ENCODE data around the gene KY. TPM values are rescaled to one million over a fixed set of nuclear protein-coding genes. Genes with fewer than 3 reads are reported as not detected.

KY gene
- total RNA-seq, 1 experiment from 2014 or later = not detected

DNA sequence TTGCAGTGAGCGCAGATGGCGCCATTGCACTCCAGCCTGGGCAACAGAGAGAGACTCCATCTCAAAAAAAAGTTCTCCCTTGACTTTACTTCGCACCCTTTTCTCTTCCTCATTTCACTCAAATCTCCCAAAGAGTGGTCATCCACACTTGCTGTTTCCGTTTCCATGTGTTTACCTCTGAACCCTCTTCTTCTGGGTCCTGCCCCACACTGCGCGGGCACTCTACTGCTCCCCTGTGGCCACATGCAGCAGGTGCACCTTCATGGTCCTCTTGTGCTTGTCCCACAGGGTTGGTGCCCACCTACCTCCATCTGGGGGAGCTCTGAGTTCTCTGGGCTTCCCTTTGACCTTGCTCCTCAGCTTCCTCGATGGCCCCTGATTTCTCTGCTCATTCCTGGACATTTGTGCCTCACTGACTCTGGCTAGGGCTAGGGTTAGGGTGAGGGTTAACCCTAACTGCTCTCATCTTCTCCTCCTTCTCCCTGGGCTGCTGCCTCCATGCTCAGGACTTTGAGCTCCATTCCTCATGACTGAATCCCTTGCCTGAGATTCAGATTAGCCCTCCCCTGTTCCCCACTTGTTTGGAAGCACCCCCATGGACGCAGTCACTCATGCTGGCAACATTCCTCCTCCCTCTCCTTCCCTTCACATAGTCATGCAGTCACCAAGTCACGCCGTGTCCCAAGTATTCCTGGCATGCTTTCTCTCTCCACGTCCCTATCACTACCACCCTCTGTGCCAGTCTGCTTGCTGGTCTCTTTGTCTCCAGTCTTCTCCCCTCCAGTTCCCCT, 26.6 kb upstream of the KY start:
- in situ Hi-C loops (cut with HindIII; ENCODE audit: low sequenced_read_pairs) = no loop called here
- peak; percentile 59 for DNase-seq (ENCODE audit: low spot score)

DNA sequence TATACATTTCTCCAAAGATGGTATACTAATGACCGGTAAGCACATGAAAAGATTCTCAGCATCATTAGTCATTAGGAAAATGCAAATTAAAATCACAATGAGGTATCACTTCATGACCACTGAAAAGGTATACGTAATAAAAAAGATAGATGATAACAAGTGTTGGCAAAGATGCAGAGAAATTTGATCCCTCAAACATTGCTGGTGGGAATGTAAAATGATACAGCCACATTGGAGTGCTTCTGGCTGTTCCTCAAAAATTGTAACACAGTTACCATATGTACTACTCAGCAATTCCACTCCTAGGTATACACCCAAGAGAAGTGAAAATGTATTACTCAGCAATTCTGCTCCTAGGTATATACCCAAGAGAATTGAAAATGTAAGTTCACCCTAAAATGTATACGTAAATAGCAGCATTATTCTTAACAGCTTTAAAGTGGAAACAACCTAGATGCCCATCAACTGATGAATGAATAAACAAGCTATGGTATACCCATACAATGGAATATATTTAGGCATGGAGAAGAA, 25.0 kb upstream of the KY start:
- DNase-seq (ENCODE audit: low spot score) = no peak
- in situ Hi-C loops (cut with HindIII; ENCODE audit: low sequenced_read_pairs) = no loop called here

DNA sequence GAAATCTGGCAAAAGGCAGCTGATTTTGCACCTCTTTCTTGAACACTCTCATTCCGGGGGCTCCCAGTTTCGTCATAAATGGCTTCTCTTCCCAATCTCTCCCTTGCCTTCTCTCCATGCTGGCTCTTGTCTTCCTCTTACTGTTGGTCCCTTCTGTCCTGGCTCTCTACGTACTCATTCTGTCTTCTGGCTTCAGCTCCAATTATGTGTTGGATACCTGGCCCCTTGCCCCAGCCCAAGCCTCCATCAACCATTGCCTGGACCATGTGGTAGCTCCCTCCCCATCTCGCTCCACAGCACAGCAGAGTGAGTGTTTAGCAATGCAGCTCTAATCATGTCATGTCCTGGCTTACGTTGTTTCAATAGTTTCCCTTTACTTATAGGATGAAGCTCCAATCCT, 21.7 kb upstream of the KY start:
- DNase-seq (ENCODE audit: low spot score) = peak; percentile 87
- in situ Hi-C loops (cut with HindIII; ENCODE audit: low sequenced_read_pairs) = no loop called here

DNA sequence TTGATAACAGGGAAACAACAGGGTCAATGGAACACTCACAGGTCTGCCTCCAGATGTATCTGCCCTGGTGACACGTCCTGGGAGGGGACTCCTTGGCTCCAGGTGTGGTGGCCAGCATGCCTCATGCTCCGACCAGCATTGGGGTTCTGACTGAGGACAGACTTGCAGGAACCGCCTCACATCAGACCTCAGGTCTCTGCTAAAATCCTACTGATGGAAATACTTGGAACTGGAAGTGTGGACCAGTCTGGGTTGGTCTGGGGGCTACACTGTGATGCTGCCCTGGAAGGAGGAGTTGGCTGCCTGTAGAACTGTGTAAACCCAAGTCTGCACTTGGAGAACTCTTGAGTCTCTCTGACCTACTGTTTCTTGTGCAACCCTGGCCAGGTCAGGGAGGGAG, 17.1 kb upstream of the KY start:
- DNase-seq (ENCODE audit: low spot score) = no peak
- in situ Hi-C loops (cut with HindIII; ENCODE audit: low sequenced_read_pairs) = no loop called here

DNA sequence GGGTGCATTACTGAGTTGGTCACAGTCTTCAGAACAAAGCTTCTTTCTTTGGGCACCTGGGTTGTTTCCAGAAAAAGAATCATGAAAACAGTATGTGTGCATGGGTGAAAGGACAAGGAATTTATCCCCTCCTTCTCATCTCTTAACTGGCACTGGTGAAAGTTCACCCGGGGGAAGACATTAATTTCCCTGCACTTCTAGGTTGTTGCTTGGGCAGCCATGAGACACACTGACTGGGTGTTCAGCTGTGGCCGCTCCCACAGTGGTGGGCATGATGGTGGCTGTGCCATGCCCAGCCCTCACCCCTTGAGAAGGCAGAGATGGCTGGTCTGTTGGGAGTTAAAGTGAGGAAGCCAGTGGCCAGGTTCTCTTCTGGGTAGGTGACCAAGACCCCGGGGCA, 16.6 kb upstream of the KY start:
- no peak for DNase-seq (ENCODE audit: low spot score)
- in situ Hi-C loops (cut with HindIII; ENCODE audit: low sequenced_read_pairs) = no loop called here

DNA sequence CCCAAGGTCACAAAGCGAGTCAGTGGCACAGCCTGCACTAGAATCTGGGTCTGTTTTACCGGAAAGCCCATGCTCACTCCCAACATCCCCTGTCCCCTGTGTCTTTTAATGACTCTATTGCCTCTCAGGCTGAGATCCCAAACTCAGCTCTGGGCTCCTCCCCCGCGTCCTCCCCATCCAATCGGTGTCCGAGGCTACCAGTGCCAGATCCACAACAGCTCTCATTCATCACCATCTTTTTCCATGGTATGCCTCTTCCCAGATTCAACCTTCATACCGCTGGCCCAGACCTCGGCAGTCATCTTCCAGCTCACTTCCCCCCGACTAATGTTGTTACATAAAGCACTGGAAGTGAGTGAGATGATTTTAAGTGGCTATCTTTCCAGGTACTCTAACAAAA, 16.1 kb upstream of the KY start:
- peak; percentile 23 for DNase-seq (ENCODE audit: low spot score)
- in situ Hi-C loops (cut with HindIII; ENCODE audit: low sequenced_read_pairs) = no loop called here

DNA sequence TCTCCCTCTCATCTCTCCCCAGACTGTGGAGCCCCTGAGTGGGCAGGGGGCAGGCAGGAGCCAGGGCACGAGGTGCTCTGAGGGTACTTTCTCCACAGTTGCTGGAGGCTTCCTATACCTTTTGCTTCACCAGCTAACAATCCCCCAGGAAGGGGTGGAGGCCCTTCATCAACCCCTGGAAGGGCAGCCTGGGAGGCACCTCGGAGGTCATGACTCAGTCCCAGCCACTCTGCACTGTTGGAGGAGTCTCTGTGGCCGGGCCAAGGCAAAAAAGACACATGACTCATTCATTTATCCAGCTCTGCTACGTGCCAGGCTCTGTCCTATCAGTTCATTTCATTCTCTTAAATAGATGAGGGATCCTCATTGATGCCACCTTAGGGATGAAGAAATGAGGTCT, 15.6 kb upstream of the KY start:
- in situ Hi-C loops (cut with HindIII; ENCODE audit: low sequenced_read_pairs) = no loop called here
- peak; percentile 12 for DNase-seq (ENCODE audit: low spot score)

DNA sequence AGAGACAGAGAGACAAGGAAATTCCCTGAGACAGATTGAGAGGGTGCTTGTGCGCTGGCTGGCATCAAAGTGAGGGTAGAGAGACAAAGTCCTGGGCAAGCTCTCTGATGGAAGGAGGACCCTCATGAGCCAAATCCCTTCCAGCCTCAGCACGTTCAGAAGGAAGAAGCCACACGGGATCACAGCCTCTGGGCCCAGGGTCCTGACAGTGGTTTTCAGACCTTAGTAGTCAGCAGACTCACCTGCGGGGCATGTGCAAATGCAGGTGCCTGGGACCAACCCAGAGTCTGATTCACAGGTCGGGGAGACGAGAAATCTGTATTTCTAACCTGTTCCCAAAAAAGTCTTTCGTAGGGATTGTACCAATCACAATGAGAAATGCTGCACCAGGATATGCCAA, 15.2 kb upstream of the KY start:
- DNase-seq (ENCODE audit: low spot score) = no peak
- in situ Hi-C loops (cut with HindIII; ENCODE audit: low sequenced_read_pairs) = no loop called here

DNA sequence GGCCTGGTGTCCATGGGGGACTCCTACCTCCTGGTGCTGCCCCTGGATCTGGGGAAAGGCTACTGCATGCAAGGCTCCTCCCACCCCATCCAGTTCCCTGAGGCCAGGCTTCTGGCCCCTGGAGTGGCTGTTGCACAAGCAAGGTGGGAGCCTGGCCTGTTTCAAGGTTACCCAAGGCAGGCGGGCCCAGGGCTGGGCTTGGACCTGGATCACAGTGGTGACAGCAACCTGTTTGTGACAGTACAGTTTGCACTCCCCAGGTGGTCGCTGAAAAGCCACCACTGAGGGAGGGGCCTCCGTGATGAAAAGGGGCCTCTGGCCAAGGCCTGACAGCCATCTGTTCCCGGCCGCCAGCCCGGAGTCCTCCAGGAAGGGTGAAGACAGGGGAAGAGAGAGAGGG, 14.4 kb upstream of the KY start:
- in situ Hi-C loops (cut with HindIII; ENCODE audit: low sequenced_read_pairs) = no loop called here
- peak; percentile 93 for DNase-seq (ENCODE audit: low spot score)

DNA sequence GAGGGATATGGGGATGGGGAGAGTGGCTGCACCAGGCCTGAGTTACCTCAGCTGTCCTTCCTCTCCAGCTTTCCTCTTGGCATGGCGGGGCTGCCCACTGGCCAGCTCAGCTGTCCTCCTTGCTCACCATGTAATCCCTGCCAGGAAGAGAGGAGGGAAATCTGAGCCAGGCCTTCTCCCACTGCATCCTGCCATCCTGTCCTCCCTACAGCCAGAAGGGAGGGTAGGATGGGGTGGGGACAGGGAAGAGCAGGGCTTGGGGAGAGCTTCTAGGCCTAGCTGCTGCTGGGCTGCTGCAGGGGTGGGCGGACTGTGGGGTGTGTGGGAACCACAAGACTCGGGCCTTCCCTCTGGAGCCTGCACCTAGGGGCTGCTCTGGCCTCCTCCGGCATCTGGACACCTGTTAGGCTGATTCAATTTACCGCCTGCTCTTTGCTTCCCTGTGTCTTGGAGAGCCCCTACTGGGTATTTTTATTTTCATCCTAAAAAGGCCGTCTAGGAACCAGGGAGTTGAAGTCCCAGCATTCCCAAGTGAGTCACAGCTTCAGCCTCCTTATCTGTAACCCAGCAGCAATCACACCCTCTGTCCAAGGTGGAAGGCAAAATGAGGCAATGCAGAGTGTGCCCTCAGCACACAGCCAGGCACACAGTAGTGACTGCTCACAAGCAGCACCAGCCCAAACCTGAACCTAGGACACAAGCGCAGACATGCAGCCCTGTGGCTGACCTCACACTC, 13.1 kb upstream of the KY start:
- in situ Hi-C loops (cut with HindIII; ENCODE audit: low sequenced_read_pairs) = no loop called here
- peak; percentile 90 for DNase-seq (ENCODE audit: low spot score)

DNA sequence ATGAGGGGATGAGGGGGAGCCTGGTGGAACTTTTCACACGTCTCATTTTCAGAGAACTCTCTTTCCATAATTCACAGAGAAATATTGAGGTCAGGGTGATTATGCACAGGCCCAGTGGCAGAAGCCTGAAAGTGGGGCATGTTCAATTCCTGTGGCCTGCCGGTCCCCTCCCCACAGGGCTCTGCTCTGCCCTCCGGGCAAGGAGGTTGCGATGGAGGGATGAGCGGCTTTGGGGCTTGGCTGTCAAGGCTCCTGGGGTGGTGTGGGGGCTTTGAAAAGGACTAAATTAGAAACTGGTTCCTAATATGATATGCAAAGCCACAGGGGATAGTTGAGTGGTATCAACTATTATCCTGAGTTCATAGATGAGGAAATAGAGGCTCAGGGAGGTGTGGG, 9.2 kb upstream of the KY start:
- no peak for DNase-seq (ENCODE audit: low spot score)
- in situ Hi-C loops (cut with HindIII; ENCODE audit: low sequenced_read_pairs) = no loop called here

DNA sequence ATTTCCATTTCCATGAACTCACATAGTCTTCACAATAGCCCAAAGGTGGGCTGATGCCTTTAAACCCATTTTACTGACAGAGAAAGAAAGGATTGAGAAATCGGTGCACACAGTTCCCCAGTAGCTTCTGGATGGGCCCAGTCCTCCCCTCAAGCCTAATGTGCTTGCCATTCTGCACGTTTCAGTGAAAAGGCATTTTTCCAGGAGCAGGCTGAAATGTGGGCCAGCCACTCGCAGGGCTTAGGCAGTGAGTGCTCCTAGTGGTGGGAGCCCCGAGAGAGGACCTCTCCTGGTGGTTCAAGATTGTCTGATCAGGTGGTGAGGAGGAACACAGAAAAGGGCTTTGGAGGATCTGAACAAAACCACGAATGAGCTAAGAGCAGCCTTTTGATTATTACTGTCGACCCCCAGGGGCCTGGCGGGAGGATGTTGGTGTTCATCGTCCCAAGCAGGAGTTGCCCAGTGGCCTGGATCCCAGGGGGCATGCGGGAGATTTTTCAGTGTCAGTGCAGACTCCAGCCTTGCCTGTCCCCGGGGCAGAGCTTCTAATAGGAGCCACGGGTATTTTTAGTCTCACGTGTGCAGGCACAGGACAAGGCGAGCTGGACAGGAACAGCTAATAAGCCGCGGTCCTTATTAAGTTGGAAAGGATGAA, 8.7 kb upstream of the KY start:
- in situ Hi-C loops (cut with HindIII; ENCODE audit: low sequenced_read_pairs) = no loop called here
- peak; percentile 53 for DNase-seq (ENCODE audit: low spot score)

DNA sequence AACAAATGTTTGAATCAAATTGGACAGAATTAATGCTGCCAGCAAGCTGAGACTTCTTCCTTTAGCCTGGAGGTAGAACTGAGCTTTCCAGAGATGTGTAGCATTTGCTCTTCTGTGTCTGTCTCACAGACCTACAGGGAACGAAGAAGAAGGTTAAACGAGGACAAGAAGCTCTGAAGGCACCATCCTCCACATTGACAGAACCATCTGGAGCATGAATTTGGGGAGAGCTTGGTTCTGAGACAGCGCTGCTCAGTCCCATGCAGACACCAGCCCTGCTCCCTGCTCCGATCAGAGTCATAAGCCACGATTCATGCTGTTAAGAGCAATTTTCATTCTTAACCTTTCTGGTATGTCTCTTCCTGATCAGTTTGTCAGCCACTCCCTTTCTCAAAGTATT, 7.7 kb upstream of the KY start:
- in situ Hi-C loops (cut with HindIII; ENCODE audit: low sequenced_read_pairs) = no loop called here

DNA sequence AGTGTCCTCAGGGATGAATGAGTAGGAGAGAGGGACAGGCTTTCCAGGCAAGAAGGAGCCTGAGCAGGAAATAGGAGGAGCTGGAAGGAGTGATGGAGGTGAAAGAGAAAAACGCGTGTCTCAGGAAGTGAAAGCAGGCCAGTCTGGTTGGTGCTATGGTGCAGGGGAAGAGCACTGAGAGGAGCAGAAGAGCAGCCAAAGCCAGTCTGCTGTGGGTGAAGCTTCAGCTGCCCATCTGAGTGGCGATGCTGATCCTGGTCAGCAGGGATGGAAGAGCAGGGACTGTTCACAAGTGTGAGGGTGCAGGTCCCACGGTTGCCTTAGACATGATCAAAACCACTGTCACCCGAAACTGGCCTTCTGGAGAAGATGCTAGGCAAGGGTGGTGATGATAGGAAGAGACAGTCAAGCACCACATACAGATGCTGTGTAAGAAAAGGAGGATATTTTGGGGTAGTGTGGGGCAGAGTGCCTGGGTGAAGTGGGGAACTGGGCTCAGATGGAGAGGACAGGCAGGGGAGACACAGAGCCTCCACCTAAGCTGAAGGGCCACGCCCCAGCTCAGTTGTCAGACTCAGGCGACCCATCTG, 5.5 kb upstream of the KY start:
- DNase-seq (ENCODE audit: low spot score) = no peak
- in situ Hi-C loops (cut with HindIII; ENCODE audit: low sequenced_read_pairs) = no loop called here

More for the DNA sequence above, 7.7 kb upstream of the KY start:
- DNase-seq (ENCODE audit: low spot score) = peak; percentile 84

DNA sequence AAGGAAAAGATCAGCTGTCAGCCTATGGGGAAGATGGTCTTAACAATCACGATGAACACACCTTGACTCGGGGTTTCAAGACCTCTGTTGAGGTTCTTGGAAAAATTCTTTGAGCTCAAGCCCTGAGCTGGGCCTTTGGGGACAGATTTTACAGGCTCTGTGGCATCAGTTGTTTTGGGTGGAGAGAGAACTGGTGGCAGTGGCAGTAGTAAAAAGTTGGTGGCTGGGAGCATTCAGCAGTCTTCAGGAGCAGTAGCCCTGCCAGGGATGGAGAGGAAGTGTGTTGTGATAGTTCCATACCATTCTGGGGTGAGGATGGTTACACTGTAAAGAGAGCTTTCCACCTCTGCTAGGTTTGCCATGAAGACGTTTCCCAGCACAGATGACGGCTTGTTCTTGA, 4.9 kb upstream of the KY start:
- in situ Hi-C loops (cut with HindIII; ENCODE audit: low sequenced_read_pairs) = no loop called here

DNA sequence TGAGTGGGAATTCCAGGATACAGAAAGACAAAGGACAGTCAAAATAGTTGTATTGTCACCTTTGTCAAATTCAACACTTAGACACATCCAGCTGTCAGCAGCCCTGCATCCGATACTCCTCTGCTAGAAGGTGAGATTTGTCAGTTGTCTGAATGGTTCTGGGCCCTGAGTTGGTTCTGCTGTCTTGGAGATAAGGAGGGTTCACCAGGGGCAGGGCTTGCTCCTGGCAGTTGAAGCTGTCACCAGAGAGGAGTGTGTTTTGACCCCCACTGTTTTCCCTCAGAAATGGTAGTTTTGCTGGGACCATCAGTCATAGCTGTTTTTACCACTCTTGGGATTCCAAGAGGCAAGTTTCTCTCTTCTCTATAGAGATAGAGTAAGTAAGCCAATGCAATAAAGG, 3.2 kb upstream of the KY start:
- in situ Hi-C loops (cut with HindIII; ENCODE audit: low sequenced_read_pairs) = no loop called here
- no peak for DNase-seq (ENCODE audit: low spot score)

More for the DNA sequence above, 4.9 kb upstream of the KY start:
- no peak for DNase-seq (ENCODE audit: low spot score)

DNA sequence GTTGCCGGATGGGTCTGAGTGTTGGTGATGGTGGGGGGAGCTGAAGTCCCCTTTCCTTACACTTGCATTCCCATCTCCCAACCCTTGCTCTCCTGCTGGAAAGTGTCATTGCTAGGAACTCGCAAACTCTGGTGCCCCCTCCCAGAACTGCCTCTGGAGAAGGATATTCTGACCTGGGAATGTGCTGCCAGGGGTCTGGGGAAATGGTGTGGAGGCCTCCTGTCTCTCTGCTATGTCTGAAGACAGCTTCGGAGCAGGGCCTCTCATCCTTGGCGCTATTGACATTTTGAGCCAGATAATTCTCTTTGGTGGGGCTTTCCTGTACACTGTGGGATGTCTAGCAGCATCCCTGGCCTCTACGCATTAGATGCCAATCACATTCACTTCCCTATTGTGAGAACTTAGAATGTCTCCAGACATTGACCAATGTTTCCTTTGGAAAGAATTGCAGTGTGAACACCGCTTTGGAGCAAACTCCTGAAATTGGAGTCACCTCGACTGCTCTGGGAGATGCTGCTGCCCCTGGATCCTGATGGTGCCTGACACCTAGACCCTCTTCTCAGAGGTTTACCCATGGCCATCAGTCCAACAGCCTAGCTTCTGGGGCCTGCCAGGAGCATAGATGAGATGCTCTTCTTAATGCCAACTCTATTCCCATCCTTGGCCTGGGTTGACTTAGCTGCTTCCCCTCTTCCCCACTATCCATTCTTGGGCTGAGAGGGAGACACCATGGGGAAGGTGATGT, 2.2 kb upstream of the KY start:
- in situ Hi-C loops (cut with HindIII; ENCODE audit: low sequenced_read_pairs) = no loop called here
- no peak for DNase-seq (ENCODE audit: low spot score)

DNA sequence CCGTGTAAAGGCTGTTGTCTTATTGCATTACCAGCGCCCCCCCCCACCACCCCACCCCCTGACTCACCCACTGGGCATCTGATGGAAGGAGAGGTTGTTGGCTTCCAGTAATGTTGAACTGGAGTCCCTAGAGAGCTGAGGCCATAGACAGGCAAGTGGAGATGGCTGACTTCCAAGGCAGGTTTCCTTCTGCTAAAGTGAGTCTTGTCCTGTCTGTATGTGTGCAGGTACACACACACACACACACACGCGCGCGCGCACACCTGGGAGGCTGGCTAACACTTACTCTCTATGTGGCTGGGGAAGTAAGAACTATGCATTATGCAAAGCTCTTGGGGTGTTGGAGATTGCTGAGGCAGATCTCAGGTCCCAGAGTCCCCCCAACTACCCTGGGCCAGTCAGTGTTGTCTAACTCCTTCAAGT, 1.6 kb upstream of the KY start:
- peak; percentile 12 for DNase-seq (ENCODE audit: low spot score)
- in situ Hi-C loops (cut with HindIII; ENCODE audit: low sequenced_read_pairs) = no loop called here
